HepG2 (cell line): ENCODE data around the gene FGFR3. TPM values are rescaled to one million over a fixed set of nuclear protein-coding genes. Genes with fewer than 3 reads are reported as not detected.

ENCODE experiments used
- ASH2L ChIP-seq: fragments of 300-600, 200-600 bp; sonication (generic); IDR thresholded peaks from 2 replicates; pipeline ENCODE4 v1.7.0; 2017; ENCODE audit warnings: low read depth, mild to moderate bottlenecking, moderate library complexity, mixed read lengths, low read length; ENCODE audit not compliant: insufficient read length
- ATF7-NPFF ChIP-seq: sonication (generic); formaldehyde crosslinking; IDR thresholded peaks from 2 replicates; pipeline ENCODE4 v1.8.1; 2023; ENCODE audit warnings: mild to moderate bottlenecking, low read depth, missing genetic modification reagents, moderate library complexity
- ERF ChIP-seq: IDR thresholded peaks from 2 replicates; pipeline ENCODE4 v1.6.1; 2018; ENCODE audit warnings: missing biosample characterization, missing genetic modification reagents
- GLMP ChIP-seq: sonication (generic); formaldehyde crosslinking; IDR thresholded peaks from 2 replicates; pipeline ENCODE4 v1.9.0; 2021; ENCODE audit warnings: missing genetic modification reagents, mild to moderate bottlenecking, borderline replicate concordance
- HMG20B ChIP-seq: conservative IDR thresholded peaks from 2 replicates; pipeline ENCODE4 v1.6.1; 2016; ENCODE audit warnings: missing genetic modification reagents, missing compliant biosample characterization
- HOXA5 ChIP-seq: sonication (generic); formaldehyde crosslinking; IDR thresholded peaks from 2 replicates; pipeline ENCODE4 v1.4.0; 2020; ENCODE audit warnings: missing genetic modification reagents
- ISL2 ChIP-seq: sonication (generic); formaldehyde crosslinking; IDR thresholded peaks from 2 replicates; pipeline ENCODE4 v1.5.0; 2020; ENCODE audit warnings: missing genetic modification reagents
- PBX3 ChIP-seq: sonication (generic); formaldehyde crosslinking; IDR thresholded peaks from 2 replicates; pipeline ENCODE4 v1.8.1; 2023; ENCODE audit warnings: missing genetic modification reagents, inconsistent platforms, borderline replicate concordance
- SIX4 ChIP-seq: sonication (generic); formaldehyde crosslinking; IDR thresholded peaks from 2 replicates; pipeline ENCODE4 v1.4.0; 2020; ENCODE audit warnings: missing genetic modification reagents
- U2AF2 ChIP-seq: fragments of 200-400 bp; formaldehyde crosslinking; IDR thresholded peaks from 2 replicates; pipeline ENCODE4 v1.6.1; 2017; ENCODE audit warnings: low read depth, mild to moderate bottlenecking, low read length
- ZBTB3 ChIP-seq: sonication (generic); formaldehyde crosslinking; IDR thresholded peaks from 2 replicates; pipeline ENCODE4 v1.4.0; 2020; ENCODE audit warnings: low read depth, mild to moderate bottlenecking, moderate library complexity, missing genetic modification reagents, borderline replicate concordance
- ZBTB8A ChIP-seq: sonication (generic); formaldehyde crosslinking; IDR thresholded peaks from 2 replicates; pipeline ENCODE4 v1.4.0; 2020; ENCODE audit warnings: mild to moderate bottlenecking, low read depth, missing genetic modification reagents, borderline replicate concordance
- ZC3H4 ChIP-seq: sonication (generic); formaldehyde crosslinking; IDR thresholded peaks from 2 replicates; pipeline ENCODE4 v1.4.0; 2020; ENCODE audit warnings: missing genetic modification reagents, borderline replicate concordance
- ZMAT3 ChIP-seq: sonication (generic); formaldehyde crosslinking; conservative IDR thresholded peaks from 2 replicates; pipeline ENCODE4 v1.7.0; 2021; ENCODE audit warnings: missing genetic modification reagents
- ZMYM4 ChIP-seq: sonication (generic); formaldehyde crosslinking; IDR thresholded peaks from 2 replicates; pipeline ENCODE4 v1.8.1; 2023; ENCODE audit warnings: mild to moderate bottlenecking, missing genetic modification reagents
- ZNF331 ChIP-seq: sonication (generic); formaldehyde crosslinking; IDR thresholded peaks from 2 replicates; pipeline ENCODE4 v1.4.0; 2020; ENCODE audit warnings: missing genetic modification reagents
- ZNF343 ChIP-seq: sonication (generic); formaldehyde crosslinking; IDR thresholded peaks from 2 replicates; pipeline ENCODE4 v1.4.0; 2020; ENCODE audit warnings: mild to moderate bottlenecking, missing genetic modification reagents
- ZNF414 ChIP-seq: sonication (generic); formaldehyde crosslinking; IDR thresholded peaks from 2 replicates; pipeline ENCODE4 v1.5.0; 2020; ENCODE audit warnings: missing genetic modification reagents
- ZNF672 ChIP-seq: sonication (generic); formaldehyde crosslinking; IDR thresholded peaks from 2 replicates; pipeline ENCODE4 v1.8.1; 2022; ENCODE audit warnings: missing genetic modification reagents
- ZNF691 ChIP-seq: sonication (generic); formaldehyde crosslinking; IDR thresholded peaks from 2 replicates; pipeline ENCODE4 v1.4.0; 2020; ENCODE audit warnings: missing genetic modification reagents, low read depth, mild to moderate bottlenecking, borderline replicate concordance
- ZXDC ChIP-seq: sonication (generic); formaldehyde crosslinking; IDR thresholded peaks from 2 replicates; pipeline ENCODE4 v1.5.0; 2020; ENCODE audit warnings: mild to moderate bottlenecking, missing genetic modification reagents
- ZZZ3 ChIP-seq: sonication (generic); formaldehyde crosslinking; IDR thresholded peaks from 2 replicates; pipeline ENCODE4 v1.4.0; 2020; ENCODE audit warnings: missing genetic modification reagents, mild to moderate bottlenecking, borderline replicate concordance
- polyA plus RNA-seq, 8 experiments: library from polyadenylated mRNA; depleted of rRNA in 3 of 8; stranded (reverse) in 7 of 8; unstranded in 1 of 8; fragments of >200 nt; fragmentation: Illumina TruSeq in 4 of 8; extraction: Trizol in 4 of 8; gene quantifications; 2 replicates each; pipeline versions ENCODE4 v1.2.1 to v1.2.3, GENCODE V29; 2011 to 2016; ENCODE audit warnings: low read depth in 4 of 8, missing spikeins in 1 of 8, mixed read lengths in 1 of 8; ENCODE audit not compliant: insufficient read depth in 1 of 8
- total RNA-seq, 5 experiments: library from RNA; depleted of rRNA; stranded (reverse); fragments of >200 nt; fragmentation: Illumina TruSeq; extraction: Trizol; gene quantifications; 2 replicates each; pipeline ENCODE4 v1.2.3, GENCODE V29; 2016; ENCODE audit warnings: low read depth in 1 of 5

Gene FGFR3
- total and polyA plus RNA-seq, 2 of the 13 experiments (the other 11 are each of a cell fraction or from before 2014, with no cell fraction given): 103 to 109 TPM

- TF ChIP-seq ZC3H4 (CRISPR knock-in tag): no peak
- TF ChIP-seq ZMAT3: no peak
- no peak for TF ChIP-seq ZZZ3 (CRISPR knock-in tag)
- TF ChIP-seq ZBTB8A (CRISPR knock-in tag): no peak
- peak; percentile 68; the same call in 1 of the 2 replicates for TF ChIP-seq ZNF691
- TF ChIP-seq ASH2L: no peak
- 0 out of 2 replicates have a peak, but pooled peaks have one; percentile 23 for TF ChIP-seq HOXA5 (CRISPR knock-in tag)
- TF ChIP-seq HMG20B: 0 out of 2 replicates have a peak, but pooled peaks have one; percentile 46
- no peak for TF ChIP-seq ERF (CRISPR knock-in tag)
- TF ChIP-seq ZNF343 (CRISPR knock-in tag): no peak
- peak; percentile 57 for TF ChIP-seq ZNF331 (CRISPR knock-in tag)
- TF ChIP-seq ATF7-NPFF: no peak
- TF ChIP-seq SIX4 (CRISPR knock-in tag): no peak
- TF ChIP-seq ZNF414: 0 out of 2 replicates have a peak, but pooled peaks have one; percentile 53
- peak; percentile 66 for TF ChIP-seq ISL2 (CRISPR knock-in tag)
- peak; percentile 91 for TF ChIP-seq U2AF2
- TF ChIP-seq ZBTB3: no peak
- no peak for TF ChIP-seq PBX3 (CRISPR knock-in tag)
- TF ChIP-seq ZNF672: no peak
- TF ChIP-seq ZXDC (CRISPR knock-in tag): peak; percentile 82
- no peak for TF ChIP-seq GLMP (CRISPR knock-in tag)
- TF ChIP-seq ZMYM4: peak; percentile 5; the same call in 1 of the 2 replicates
Measured at GRCh38 chr4:1802151-1802715, 9.1 kb downstream of the FGFR3 start (continued).
